ENCODE results near the gene OR10G3.

OR10G3 gene

DNA sequence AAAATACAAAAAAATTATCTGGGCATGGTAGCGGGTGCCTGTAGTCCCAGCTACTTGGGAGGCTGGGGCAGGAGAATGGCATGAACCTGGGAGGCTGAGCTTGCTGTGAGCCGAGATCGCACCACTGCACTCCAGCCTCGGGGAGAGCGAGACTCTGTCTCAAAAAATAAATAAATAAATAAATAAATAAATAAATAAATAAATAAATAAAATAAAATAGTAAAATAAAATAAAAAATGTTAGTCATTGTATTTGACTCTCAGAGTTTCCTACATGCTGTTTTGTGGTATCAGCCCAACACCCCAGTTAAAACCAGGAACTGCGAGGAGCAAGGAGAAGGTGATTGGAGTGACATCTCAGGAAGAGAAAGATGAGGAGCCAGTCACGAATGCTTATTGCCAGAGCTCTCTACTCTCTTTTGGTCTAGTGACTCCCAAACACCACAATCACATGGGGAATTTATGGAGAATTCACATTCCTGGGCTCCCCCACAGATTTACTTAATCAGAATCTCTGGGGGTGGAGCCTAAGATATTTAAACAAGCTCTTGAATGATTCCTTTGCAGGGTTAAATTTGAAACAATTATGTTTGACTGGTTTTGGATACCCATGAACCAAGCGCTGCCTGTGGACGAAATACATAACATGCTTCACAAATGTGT lies 38.3 kb downstream of the OR10G3 start:
- Histone ChIP-seq H3K79me1 (ENCODE audit: low read length) (no peaks in the 10 kb centered on the region), H2BK5ac (ENCODE audit: low read length) (no peak overlapping the region), H3K4me3 (ENCODE audit: low read length) (no peak overlapping the region), H3K23ac (ENCODE audit: low read length) (no peak overlapping the region), H3K56ac (ENCODE audit: low read length) (no peak overlapping the region), H2BK120ac (ENCODE audit: low read depth, low read length) (no peak overlapping the region), H3K4me2 (ENCODE audit: low read length) (no peak overlapping the region), H3K9ac (ENCODE audit: low read length) (no peak overlapping the region), H2AK5ac (ENCODE audit: low read length) (no peak overlapping the region), H4K5ac (ENCODE audit: low read length) (no peak overlapping the region), H3K4me1 (ENCODE audit: control insufficient read depth, low read depth, low read length) (peaks cover 8% of the 10 kb centered on the region), H3K4ac (ENCODE audit: low read depth, low read length) (no peak overlapping the region), H3K27me3 (ENCODE audit: insufficient read depth, low read length, poor library complexity) (no peaks in the 10 kb centered on the region), H3K27ac (ENCODE audit: low read depth, low read length) (no peak overlapping the region), H4K8ac (ENCODE audit: low read depth, low read length) (no peak overlapping the region), H3K18ac (ENCODE audit: low read length) (no peak overlapping the region), H2BK15ac (replicated peaks; ENCODE audit: low read depth) (no peak overlapping the region), H3K36me3 (ENCODE audit: control insufficient read depth, insufficient read depth, low read length) (no peaks in the 10 kb centered on the region), H3K79me2 (ENCODE audit: control insufficient read depth, insufficient read depth, low read length) (no peaks in the 10 kb centered on the region)
- DNase-seq, result peak; percentile 64
- WGBS (ENCODE audit: extremely low coverage, insufficient coverage, low lambda C conversion rate), result no CpG with 5 or more reads among the region's 9 CpGs

- no peak overlapping the region for H3K4me3 ChIP-seq (ENCODE audit: low read length)
- H3K79me2 ChIP-seq (ENCODE audit: control insufficient read depth, insufficient read depth, low read length), result peaks cover 5% of the 10 kb centered on the region
- peak overlapping the region; percentile 75 for H2BK15ac ChIP-seq (replicated peaks; ENCODE audit: low read depth)
- no peak overlapping the region for H3K23ac ChIP-seq (ENCODE audit: low read length)
- H3K18ac ChIP-seq (ENCODE audit: low read length), result peak overlapping the region; percentile 32
- H3K4me2 ChIP-seq (ENCODE audit: low read length), result no peak overlapping the region
- H3K36me3 ChIP-seq (ENCODE audit: control insufficient read depth, insufficient read depth, low read length), result no peaks in the 10 kb centered on the region
- peak overlapping the region; percentile 31 for H3K27ac ChIP-seq (ENCODE audit: low read depth, low read length)
- H3K27me3 ChIP-seq (ENCODE audit: insufficient read depth, low read length, poor library complexity), result no peaks in the 10 kb centered on the region
- peak; percentile 66 for DNase-seq
- H2AK5ac ChIP-seq (ENCODE audit: low read length), result no peak overlapping the region
- peaks cover 14% of the 10 kb centered on the region for H3K4me1 ChIP-seq (ENCODE audit: control insufficient read depth, low read depth, low read length)
- no peak overlapping the region for H2BK120ac ChIP-seq (ENCODE audit: low read depth, low read length)
- H3K9ac ChIP-seq (ENCODE audit: low read length), result no peak overlapping the region
- H3K4ac ChIP-seq (ENCODE audit: low read depth, low read length), result peak overlapping the region; percentile 62
- peak overlapping the region; percentile 46 for H3K56ac ChIP-seq (ENCODE audit: low read length)
- H4K8ac ChIP-seq (ENCODE audit: low read depth, low read length), result peak overlapping the region; percentile 57
- WGBS (ENCODE audit: extremely low coverage, insufficient coverage, low lambda C conversion rate), result no CpG with 5 or more reads among the region's 3 CpGs
- no peaks in the 10 kb centered on the region for H3K79me1 ChIP-seq (ENCODE audit: low read length)
- H2BK5ac ChIP-seq (ENCODE audit: low read length), result no peak overlapping the region
- no peak overlapping the region for H4K5ac ChIP-seq (ENCODE audit: low read length)
Observed at GRCh38 chr14:21539189-21539940, 40.5 kb downstream of the OR10G3 start.

- Histone ChIP-seq H2BK5ac (ENCODE audit: low read length) (no peak overlapping the region), H2BK120ac (ENCODE audit: low read depth, low read length) (no peak overlapping the region), H3K36me3 (ENCODE audit: control insufficient read depth, insufficient read depth, low read length) (no peaks in the 10 kb centered on the region), H4K5ac (ENCODE audit: low read length) (no peak overlapping the region), H3K79me2 (ENCODE audit: control insufficient read depth, insufficient read depth, low read length) (peaks cover 11% of the 10 kb centered on the region), H2AK5ac (ENCODE audit: low read length) (no peak overlapping the region), H3K79me1 (ENCODE audit: low read length) (no peaks in the 10 kb centered on the region), H4K8ac (ENCODE audit: low read depth, low read length) (no peak overlapping the region), H3K56ac (ENCODE audit: low read length) (peak overlapping the region; percentile 87), H3K4me3 (ENCODE audit: low read length) (peak overlapping the region; percentile 40), H3K9ac (ENCODE audit: low read length) (peak overlapping the region; percentile 66), H3K27me3 (ENCODE audit: insufficient read depth, low read length, poor library complexity) (no peaks in the 10 kb centered on the region), H3K18ac (ENCODE audit: low read length) (peak overlapping the region; percentile 93), H3K27ac (ENCODE audit: low read depth, low read length) (peak overlapping the region; percentile 95), H3K4me2 (ENCODE audit: low read length) (peak overlapping the region; percentile 38), H3K4ac (ENCODE audit: low read depth, low read length) (no peak overlapping the region), H3K4me1 (ENCODE audit: control insufficient read depth, low read depth, low read length) (peaks cover 19% of the 10 kb centered on the region), H3K23ac (ENCODE audit: low read length) (no peak overlapping the region), H2BK15ac (replicated peaks; ENCODE audit: low read depth) (peak overlapping the region; percentile 39)
- DNase-seq, result no peak
- WGBS (ENCODE audit: extremely low coverage, insufficient coverage, low lambda C conversion rate), result no CpG with 5 or more reads among the region's 3 CpGs
Observed at GRCh38 chr14:21537090-21537424, 42.8 kb downstream of the OR10G3 start.

- Histone ChIP-seq H3K4me1 (ENCODE audit: control insufficient read depth, low read depth, low read length) (peaks cover 19% of the 10 kb centered on the region), H3K27ac (ENCODE audit: low read depth, low read length) (peak overlapping the region; percentile 95), H3K56ac (ENCODE audit: low read length) (peak overlapping the region; percentile 87), H3K4ac (ENCODE audit: low read depth, low read length) (peak overlapping the region; percentile 87), H3K18ac (ENCODE audit: low read length) (peak overlapping the region; percentile 93), H2AK5ac (ENCODE audit: low read length) (no peak overlapping the region), H4K5ac (ENCODE audit: low read length) (no peak overlapping the region), H4K8ac (ENCODE audit: low read depth, low read length) (no peak overlapping the region), H3K23ac (ENCODE audit: low read length) (no peak overlapping the region), H2BK5ac (ENCODE audit: low read length) (peak overlapping the region; percentile 31), H3K9ac (ENCODE audit: low read length) (peak overlapping the region; percentile 66), H3K4me3 (ENCODE audit: low read length) (peak overlapping the region; percentile 40), H2BK15ac (replicated peaks; ENCODE audit: low read depth) (peak overlapping the region; percentile 93), H3K36me3 (ENCODE audit: control insufficient read depth, insufficient read depth, low read length) (no peaks in the 10 kb centered on the region), H3K4me2 (ENCODE audit: low read length) (peak overlapping the region; percentile 38), H2BK120ac (ENCODE audit: low read depth, low read length) (peak overlapping the region; percentile 48), H3K79me2 (ENCODE audit: control insufficient read depth, insufficient read depth, low read length) (peaks cover 11% of the 10 kb centered on the region), H3K79me1 (ENCODE audit: low read length) (no peaks in the 10 kb centered on the region), H3K27me3 (ENCODE audit: insufficient read depth, low read length, poor library complexity) (no peaks in the 10 kb centered on the region)
- WGBS (ENCODE audit: extremely low coverage, insufficient coverage, low lambda C conversion rate), result no CpG with 5 or more reads among the region's 25 CpGs
- peak; percentile 64 for DNase-seq
Observed at GRCh38 chr14:21536418-21537089, 43.3 kb downstream of the OR10G3 start.

DNA sequence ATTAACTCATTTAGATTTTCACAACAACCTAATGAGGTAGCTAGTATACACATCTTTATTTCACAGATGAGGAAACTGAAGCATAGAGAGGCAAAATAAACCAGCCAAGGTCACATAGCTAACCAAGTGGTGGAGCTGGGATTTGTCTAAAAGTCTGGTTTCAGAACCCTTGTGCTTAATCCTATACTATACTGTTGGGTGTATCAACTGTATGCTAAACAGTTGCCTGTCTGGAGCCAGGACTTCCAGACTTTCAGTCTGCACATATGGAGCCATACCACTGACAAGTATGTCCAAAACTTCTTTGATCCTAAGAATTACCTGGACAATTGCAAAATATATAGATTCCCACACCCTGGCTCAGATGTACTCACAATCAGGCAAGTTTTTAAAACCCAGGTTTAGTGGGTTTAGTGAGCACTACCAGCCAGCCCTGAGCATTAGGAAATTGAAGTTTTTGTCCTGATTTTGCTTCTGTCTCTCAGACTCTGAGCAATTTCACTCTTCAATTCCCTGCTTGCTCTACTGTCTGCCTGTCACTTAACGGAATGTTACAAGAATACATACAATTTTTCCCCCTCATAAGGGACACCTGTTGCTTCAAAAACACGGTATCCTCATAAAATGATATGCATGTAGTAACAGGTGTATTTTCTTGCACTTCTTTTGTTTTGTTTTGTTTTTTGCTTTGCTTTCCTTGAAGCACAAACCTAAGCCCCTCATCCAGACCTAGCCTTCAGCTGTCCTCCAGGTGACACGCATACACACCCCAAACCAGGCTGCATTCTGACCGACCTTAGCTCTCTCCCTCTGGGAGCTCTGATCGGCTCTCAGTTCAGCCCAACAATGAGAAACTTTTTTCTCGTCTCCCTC lies 44.1 kb downstream of the OR10G3 start:
- no peak overlapping the region for H3K23ac ChIP-seq (ENCODE audit: low read length)
- no peak for DNase-seq
- H3K36me3 ChIP-seq (ENCODE audit: control insufficient read depth, insufficient read depth, low read length), result no peaks in the 10 kb centered on the region
- no peak overlapping the region for H4K8ac ChIP-seq (ENCODE audit: low read depth, low read length)
- H3K4me2 ChIP-seq (ENCODE audit: low read length), result peak overlapping the region; percentile 38
- H3K4me1 ChIP-seq (ENCODE audit: control insufficient read depth, low read depth, low read length), result peaks cover 19% of the 10 kb centered on the region
- H3K27ac ChIP-seq (ENCODE audit: low read depth, low read length), result peak overlapping the region; percentile 95
- peak overlapping the region; percentile 65 for H2BK5ac ChIP-seq (ENCODE audit: low read length)
- H3K79me1 ChIP-seq (ENCODE audit: low read length), result no peaks in the 10 kb centered on the region
- no peaks in the 10 kb centered on the region for H3K27me3 ChIP-seq (ENCODE audit: insufficient read depth, low read length, poor library complexity)
- H3K18ac ChIP-seq (ENCODE audit: low read length), result peak overlapping the region; percentile 94
- H3K56ac ChIP-seq (ENCODE audit: low read length), result peak overlapping the region; percentile 87
- no CpG with 5 or more reads among the region's 6 CpGs for WGBS (ENCODE audit: extremely low coverage, insufficient coverage, low lambda C conversion rate)
- H2BK120ac ChIP-seq (ENCODE audit: low read depth, low read length), result peak overlapping the region; percentile 48
- peak overlapping the region; percentile 40 for H3K4me3 ChIP-seq (ENCODE audit: low read length)
- peak overlapping the region; percentile 66 for H3K9ac ChIP-seq (ENCODE audit: low read length)
- H3K79me2 ChIP-seq (ENCODE audit: control insufficient read depth, insufficient read depth, low read length), result peaks cover 11% of the 10 kb centered on the region
- H2AK5ac ChIP-seq (ENCODE audit: low read length), result peak overlapping the region; percentile 60
- peak overlapping the region; percentile 67 for H3K4ac ChIP-seq (ENCODE audit: low read depth, low read length)
- peak overlapping the region; percentile 26 for H4K5ac ChIP-seq (ENCODE audit: low read length)
- H2BK15ac ChIP-seq (replicated peaks; ENCODE audit: low read depth), result peak overlapping the region; percentile 93
